H1 (cell line): Measurements from ENCODE around the gene SLMAP. TPM values are rescaled to one million over a fixed set of nuclear protein-coding genes. Genes with fewer than 3 reads are reported as not detected.

Experiments
- CTCF ChIA-PET: fragments of 300-600 bp; sonication (Branson Sonifier 250); formaldehyde crosslinking; loops from one replicate; lab custom pipeline; 2021; ENCODE audit not compliant: partially characterized antibody; lab: Charles Lee
- POLR2A ChIA-PET: fragments of 300-600 bp; sonication (Branson Sonifier 250); formaldehyde crosslinking; loops from one replicate; lab custom pipeline; 2021; ENCODE audit warnings: inconsistent platforms; ENCODE audit not compliant: partially characterized antibody; lab: Charles Lee
- DNase-seq, 2 experiments: peaks; one replicate each; pipeline versions ENCODE4 v3.0.0 to v3.0.0-alpha.2; 2010 to 2022; ENCODE audit warnings: low spot score in 2 of 2, low read depth in 1 of 2, mixed read lengths in 1 of 2
- FAIRE-seq: peaks from 2 replicates; lab custom pipeline; 2011; peaks lifted over from hg19 to GRCh38; lab: Jason Lieb, UNC
- H2AFZ ChIP-seq: 2 replicates; pipeline ENCODE4 v1.8.1; 2012; ENCODE audit warnings: low read length, inconsistent platforms
- H2AK5ac ChIP-seq: 2 replicates; pipeline ENCODE4 v1.6.1; 2013; ENCODE audit warnings: low read depth, low read length
- H2BK120ac ChIP-seq: replicated peaks from 2 replicates; pipeline ENCODE3; 2013; ENCODE audit warnings: low read depth, low read length, inconsistent platforms
- H2BK12ac ChIP-seq: 2 replicates; pipeline ENCODE4 v1.6.1; 2013; ENCODE audit warnings: low read depth, low read length
- H2BK15ac ChIP-seq: 2 replicates; pipeline ENCODE4 v1.6.1; 2013; ENCODE audit warnings: low read length
- H2BK20ac ChIP-seq: 2 replicates; pipeline ENCODE4 v1.6.1; 2013; ENCODE audit warnings: low read length
- H2BK5ac ChIP-seq: 2 replicates; pipeline ENCODE4 v1.6.1; 2013; ENCODE audit warnings: low read depth, low read length
- H3K14ac ChIP-seq: 2 replicates; pipeline ENCODE4 v1.6.1; 2013; ENCODE audit warnings: inconsistent platforms; ENCODE audit not compliant: insufficient read length
- H3K18ac ChIP-seq: 2 replicates; pipeline ENCODE4 v1.6.1; 2013; ENCODE audit warnings: low read length; ENCODE audit errors: extremely low read depth
- H3K23ac ChIP-seq: 2 replicates; pipeline ENCODE4 v1.6.1; 2013; ENCODE audit warnings: inconsistent platforms; ENCODE audit not compliant: insufficient read length
- H3K23me2 ChIP-seq: 2 replicates; pipeline ENCODE4 v1.6.1; 2013; ENCODE audit warnings: low read depth, low read length
- H3K27ac ChIP-seq: 2 replicates; pipeline ENCODE4 v1.6.1; 2011; ENCODE audit warnings: low read depth, low read length, inconsistent platforms
- H3K27me3 ChIP-seq, 4 experiments: replicated peaks in 1 of 4; 1 replicate in 1 of 4; 2 replicates in 3 of 4; pipeline versions ENCODE4 v1.6.1 to v1.8.1; 2011 to 2013; ENCODE audit warnings: low read length in 3 of 4, mild to moderate bottlenecking in 3 of 4, inconsistent platforms in 2 of 4, mixed read lengths in 2 of 4, moderate library complexity in 1 of 4; ENCODE audit not compliant: control insufficient read depth in 3 of 4, insufficient read depth in 3 of 4; ENCODE audit errors: extremely low read depth in 1 of 4
- H3K36me3 ChIP-seq, 4 experiments: 2 replicates each; pipeline versions ENCODE4 v1.6.1 to v1.8.1; 2011 to 2013; ENCODE audit warnings: mild to moderate bottlenecking in 4 of 4, low read length in 3 of 4, moderate library complexity in 2 of 4, control low read depth in 1 of 4, inconsistent platforms in 1 of 4; ENCODE audit not compliant: insufficient read depth in 4 of 4, control insufficient read depth in 2 of 4
- H3K4ac ChIP-seq: replicated peaks from 2 replicates; pipeline ENCODE3; 2013; ENCODE audit warnings: low read length, low read depth, mixed read lengths, inconsistent platforms; ENCODE audit not compliant: insufficient read length
- H3K4me1 ChIP-seq, 4 experiments: replicated peaks in 1 of 4; 1 replicate in 1 of 4; 2 replicates in 3 of 4; pipeline versions ENCODE4 v1.6.1 to v1.8.1; 2011 to 2013; ENCODE audit warnings: low read length in 3 of 4, inconsistent platforms in 2 of 4, mixed read lengths in 1 of 4; ENCODE audit not compliant: insufficient read depth in 4 of 4, control insufficient read depth in 3 of 4
- H3K4me2 ChIP-seq, 2 experiments: 2 replicates each; pipeline versions ENCODE4 v1.6.1 to v1.8.1; 2011 to 2013; ENCODE audit warnings: low read depth in 2 of 2, low read length in 2 of 2, control low read depth in 1 of 2, inconsistent platforms in 1 of 2, mild to moderate bottlenecking in 1 of 2; ENCODE audit not compliant: insufficient read depth in 1 of 2
- H3K4me3 ChIP-seq, 4 experiments: fragments of 200-600, 300-600 bp in 1 of 4; sonication (generic), shearing (Covaris generic), sonication (Bioruptor Twin) in 1 of 4; 2 replicates each; pipeline versions ENCODE4 v1.5.1 to v1.8.1; 2011 to 2016; ENCODE audit warnings: low read length in 4 of 4, low read depth in 3 of 4, control low read depth in 2 of 4, inconsistent platforms in 2 of 4, mild to moderate bottlenecking in 2 of 4, mixed read lengths in 1 of 4, moderate library complexity in 1 of 4; ENCODE audit not compliant: insufficient read depth in 2 of 4; ENCODE audit errors: extremely low read depth in 1 of 4
- H3K56ac ChIP-seq: replicated peaks from 2 replicates; pipeline ENCODE3; 2013; ENCODE audit warnings: low read depth, mild to moderate bottlenecking, mixed read lengths, low read length, inconsistent platforms; ENCODE audit not compliant: insufficient read length
- H3K79me1 ChIP-seq: 2 replicates; pipeline ENCODE4 v1.6.1; 2013; ENCODE audit warnings: low read depth, low read length, control low read depth
- H3K79me2 ChIP-seq, 2 experiments: 2 replicates each; pipeline versions ENCODE4 v1.6.1 to v1.8.1; 2012 to 2013; ENCODE audit warnings: low read length in 2 of 2, mild to moderate bottlenecking in 2 of 2, inconsistent platforms in 1 of 2; ENCODE audit not compliant: insufficient read depth in 2 of 2, control insufficient read depth in 1 of 2
- H3K9ac ChIP-seq, 4 experiments: replicated peaks in 1 of 4; 1 replicate in 1 of 4; 2 replicates in 3 of 4; pipeline versions ENCODE4 v1.6.1 to v1.8.1; 2011 to 2013; ENCODE audit warnings: low read depth in 3 of 4, low read length in 3 of 4, control low read depth in 2 of 4, mild to moderate bottlenecking in 2 of 4, moderate library complexity in 2 of 4, inconsistent platforms in 1 of 4; ENCODE audit errors: extremely low read depth in 1 of 4
- H3K9me3 ChIP-seq, 2 experiments: 2 replicates each; pipeline versions ENCODE4 v1.6.1 to v1.8.1; 2012 to 2013; ENCODE audit warnings: mild to moderate bottlenecking in 2 of 2, moderate library complexity in 2 of 2, control low read depth in 1 of 2, inconsistent platforms in 1 of 2, low read depth in 1 of 2, low read length in 1 of 2, mixed read lengths in 1 of 2; ENCODE audit not compliant: insufficient read depth in 2 of 2
- H4K20me1 ChIP-seq, 2 experiments: replicated peaks in 1 of 2; 2 replicates each; pipeline versions ENCODE3 to v1.8.1; 2011 to 2013; ENCODE audit warnings: inconsistent platforms in 2 of 2, low read length in 2 of 2, mild to moderate bottlenecking in 1 of 2; ENCODE audit not compliant: insufficient read depth in 2 of 2, control insufficient read depth in 1 of 2
- H4K5ac ChIP-seq: 2 replicates; pipeline ENCODE4 v1.6.1; 2013; ENCODE audit warnings: low read length, low read depth, mixed read lengths, inconsistent platforms; ENCODE audit not compliant: insufficient read length
- H4K8ac ChIP-seq: 2 replicates; pipeline ENCODE4 v1.8.0; 2013; ENCODE audit warnings: mild to moderate bottlenecking, moderate library complexity, low read length, inconsistent platforms; ENCODE audit not compliant: insufficient read depth; ENCODE audit errors: extremely low read depth
- H4K91ac ChIP-seq: replicated peaks from 2 replicates; pipeline ENCODE3; 2013; ENCODE audit warnings: low read length, mixed read lengths, inconsistent platforms; ENCODE audit not compliant: insufficient read length
- BCL11A ChIP-seq, 2 experiments: IDR thresholded peaks; one replicate each; pipeline ENCODE4 v1.6.1; 2011; ENCODE audit warnings: low read depth in 2 of 2, low read length in 2 of 2, mild to moderate bottlenecking in 2 of 2
- CBX5 ChIP-seq: fragments of 300-800, 300-1000 bp; sonication (generic); IDR thresholded peaks from 2 replicates; pipeline ENCODE4 v1.7.1; 2016; ENCODE audit warnings: antibody characterized with exemption, low read length, low read depth
- CBX8 ChIP-seq: fragments of 300-800, 300-1000 bp; sonication (generic); IDR thresholded peaks from 2 replicates; pipeline ENCODE4 v1.7.1; 2016; ENCODE audit warnings: low read depth, low read length, borderline replicate concordance
- CEBPB ChIP-seq: IDR thresholded peaks from 2 replicates; pipeline ENCODE4 v1.6.1; 2012; ENCODE audit warnings: low read depth, low read length
- CHD1 ChIP-seq: IDR thresholded peaks from 2 replicates; pipeline ENCODE4 v1.6.1; 2012; ENCODE audit warnings: low read depth, low read length, improper control_type of control experiment
- CTBP2 ChIP-seq: IDR thresholded peaks from 2 replicates; pipeline ENCODE4 v1.7.0; 2011; ENCODE audit warnings: borderline replicate concordance, mild to moderate bottlenecking, moderate library complexity, mixed read lengths, low read length; ENCODE audit not compliant: insufficient read depth, insufficient read length
- E2F6 ChIP-seq: IDR thresholded peaks from 2 replicates; pipeline ENCODE4 v1.6.1; 2012; ENCODE audit warnings: inconsistent platforms
- EZH2 ChIP-seq: fragments of 200-600 bp; sonication (generic); IDR thresholded peaks from 2 replicates; pipeline ENCODE4 v1.7.1; 2012; ENCODE audit warnings: low read depth, mild to moderate bottlenecking, moderate library complexity, low read length, inconsistent platforms; ENCODE audit not compliant: severe bottlenecking
- GTF2F1 ChIP-seq: IDR thresholded peaks from 2 replicates; pipeline ENCODE4 v1.6.1; 2012; ENCODE audit warnings: low read depth, low read length, improper control_type of control experiment, borderline replicate concordance
- HDAC6 ChIP-seq: IDR thresholded peaks from one replicate; pipeline ENCODE4 v1.7.1; 2012; ENCODE audit warnings: low read depth, mild to moderate bottlenecking, inconsistent platforms, low read length, moderate library complexity
- RNF2 ChIP-seq: fragments of 200-900, 300-1000 bp; sonication (generic); IDR thresholded peaks from 2 replicates; pipeline ENCODE4 v1.7.1; 2016; ENCODE audit warnings: borderline replicate concordance, low read depth, mild to moderate bottlenecking, antibody characterized with exemption, low read length; ENCODE audit not compliant: poor library complexity, severe bottlenecking; ENCODE audit errors: missing control alignments
- SIRT6 ChIP-seq: IDR thresholded peaks from one replicate; pipeline ENCODE4 v1.7.1; 2012; ENCODE audit warnings: low read length, inconsistent platforms
- TEAD4 ChIP-seq: IDR thresholded peaks from 2 replicates; pipeline ENCODE4 v1.6.1; 2012; ENCODE audit warnings: low read depth, low read length, inconsistent platforms, mixed read lengths
- YY1 ChIP-seq: IDR thresholded peaks from 2 replicates; pipeline ENCODE4 v1.6.1; 2011; ENCODE audit warnings: low read depth, mild to moderate bottlenecking, low read length
- WGBS, 2 experiments: shearing (Covaris generic) in 1 of 2; methylation state at CpG; one replicate each; pipeline versions ENCODE4 v1.1.6 to v1.1.7; 2013 to 2015; ENCODE audit warnings: low lambda C conversion rate in 2 of 2, mixed read lengths in 2 of 2, inconsistent platforms in 1 of 2, low coverage in 1 of 2, missing lambda C conversion rate in 1 of 2; ENCODE audit not compliant: insufficient replicate concordance in 2 of 2, insufficient coverage in 1 of 2, insufficient read length in 1 of 2; ENCODE audit errors: extremely low coverage in 1 of 2, missing lambda C conversion rate in 1 of 2; 5-methylcytosine and 5-hydroxymethylcytosine counted together
- polyA plus RNA-seq, 7 experiments: library from polyadenylated mRNA; depleted of rRNA in 3 of 7; stranded (reverse) in 5 of 7; unstranded in 2 of 7; fragments of >200 nt in 5 of 7; fragments of 200-250 nt in 2 of 7; gene quantifications; 1 replicate in 5 of 7; 2 replicates in 1 of 7; 4 replicates in 1 of 7; pipeline versions ENCODE4 v1.2.1 to v1.2.3, GENCODE V29; 2011 to 2013; ENCODE audit warnings: missing spikeins in 2 of 7, mixed read lengths in 2 of 7
- total RNA-seq: library from RNA; stranded (reverse); fragmentation: NEBNext Ultra II Directional; extraction: Animal tissue kit (Norgen Biotek cat#: 25700); gene quantifications from 2 replicates; pipeline ENCODE4 v1.2.1, GENCODE V29; 2021

SLMAP gene
- total and polyA plus RNA-seq, 2 of the 8 experiments (the other 6 are each of a cell fraction or from before 2014, with no cell fraction given): 13.6 to 70.4 TPM

- Histone ChIP-seq H3K4me2 (no peak overlapping the region), H2BK5ac (no peak overlapping the region), H2BK120ac (no peak overlapping the region), H2AK5ac (no peak overlapping the region), H3K4me3 (no peak overlapping the region), H3K9ac (no peak overlapping the region), H4K91ac (no peak overlapping the region), H3K36me3 (no peaks in the 10 kb centered on the region), H2BK20ac (no peak overlapping the region), H3K27ac (no peak overlapping the region), H2BK15ac (no peak overlapping the region), H3K14ac (no peak overlapping the region), H2AFZ (no peak overlapping the region), H3K18ac (no peak overlapping the region), H3K4me1 (peaks cover 0 to 3% (median 0%) of the 10 kb centered on the region in 4 experiments; a peak in 2 of 7 replicates), H3K23ac (no peak overlapping the region), H3K27me3 (no peaks in the 10 kb centered on the region), H4K20me1 (no peaks in the 10 kb centered on the region), H4K8ac (no peak overlapping the region), H2BK12ac (no peak overlapping the region), H3K56ac (no peak overlapping the region), H3K23me2 (no peaks in the 10 kb centered on the region), H3K79me1 (no peaks in the 10 kb centered on the region), H3K79me2 (no peaks in the 10 kb centered on the region), H4K5ac (no peak overlapping the region), H3K4ac (no peak overlapping the region), H3K9me3 (no peaks in the 10 kb centered on the region)
- ChIA-PET POLR2A (no interaction called here), CTCF (interaction anchor here (1.0 to 2.9 kb wide), 3 partner anchors 10 to 17 kb away, joined by 3 to 10 read pairs (median 3); no protein-coding TSS in a partner anchor)
- WGBS, 2 experiments: 79% methylated on average over 1 of the region's 1 CpG; no CpG with 5 or more reads in 1 of the 2 experiments
- no peak for FAIRE-seq
- DNase-seq: no peak
- TF ChIP-seq YY1 (no peak), RNF2 (no peak), TEAD4 (no peak), CHD1 (no peak), BCL11A (IDR thresholded peaks at IDR 0.05; ENCODE audit: low read depth in 2 of 2, low read length in 2 of 2) (no peak), CBX5 (no peak), CTBP2 (no peak), CEBPB (no peak), CBX8 (no peak), GTF2F1 (no peak), EZH2 (no peak), E2F6 (no peak), HDAC6 (no peak), SIRT6 (no peak)
These were observed 201.7 kb downstream of the SLMAP start for GRCh38 chr3:57957824-57958223.
